Suprapubic skin (tissue), 3 donors: ENCODE data around the gene GAL3ST1.

Source experiments
- EP300 ChIP-seq: sonication (generic); formaldehyde crosslinking; IDR thresholded peaks from one replicate; pipeline ENCODE4 v1.6.1; 2017; ENCODE audit warnings: antibody characterized with exemption
- POLR2A ChIP-seq, 2 donors: fragments of 450-650 bp; IDR thresholded peaks; one replicate each; pipeline ENCODE4 v1.6.1; 2017; ENCODE audit warnings: antibody characterized with exemption in 2 of 2, mild to moderate bottlenecking in 2 of 2, moderate library complexity in 2 of 2
- TF ChIP-seq, protein P1 (sequence below), 2 donors: fragments of 200-600 bp in 1 of 2; fragments of 450-650 bp in 1 of 2; sonication (generic) in 1 of 2; IDR thresholded peaks; one replicate each; pipeline ENCODE4 v1.5.1; 2016 to 2019; ENCODE audit warnings: antibody characterized with exemption in 2 of 2, mild to moderate bottlenecking in 1 of 2, moderate library complexity in 1 of 2

DNA sequence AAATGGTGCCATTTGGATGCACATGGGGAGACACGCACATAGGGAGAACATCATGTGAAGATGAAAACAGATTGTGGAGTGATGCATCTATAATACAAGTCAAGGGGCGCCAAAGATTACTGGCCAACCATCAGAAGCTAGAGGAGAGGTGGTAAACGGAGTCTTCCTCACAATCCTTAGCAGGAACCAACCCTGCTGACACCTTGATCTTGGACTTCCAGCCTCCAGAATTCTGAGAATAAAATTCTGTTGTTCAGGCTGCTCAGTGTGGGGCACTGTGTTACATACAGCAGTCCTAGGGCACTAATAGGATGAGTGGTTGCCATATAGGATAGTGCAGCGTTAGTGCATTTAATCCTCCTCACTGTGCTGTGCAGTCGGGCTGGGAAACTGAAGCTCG, 61.0 kb downstream of the GAL3ST1 start:
- TF ChIP-seq, protein P1, sequence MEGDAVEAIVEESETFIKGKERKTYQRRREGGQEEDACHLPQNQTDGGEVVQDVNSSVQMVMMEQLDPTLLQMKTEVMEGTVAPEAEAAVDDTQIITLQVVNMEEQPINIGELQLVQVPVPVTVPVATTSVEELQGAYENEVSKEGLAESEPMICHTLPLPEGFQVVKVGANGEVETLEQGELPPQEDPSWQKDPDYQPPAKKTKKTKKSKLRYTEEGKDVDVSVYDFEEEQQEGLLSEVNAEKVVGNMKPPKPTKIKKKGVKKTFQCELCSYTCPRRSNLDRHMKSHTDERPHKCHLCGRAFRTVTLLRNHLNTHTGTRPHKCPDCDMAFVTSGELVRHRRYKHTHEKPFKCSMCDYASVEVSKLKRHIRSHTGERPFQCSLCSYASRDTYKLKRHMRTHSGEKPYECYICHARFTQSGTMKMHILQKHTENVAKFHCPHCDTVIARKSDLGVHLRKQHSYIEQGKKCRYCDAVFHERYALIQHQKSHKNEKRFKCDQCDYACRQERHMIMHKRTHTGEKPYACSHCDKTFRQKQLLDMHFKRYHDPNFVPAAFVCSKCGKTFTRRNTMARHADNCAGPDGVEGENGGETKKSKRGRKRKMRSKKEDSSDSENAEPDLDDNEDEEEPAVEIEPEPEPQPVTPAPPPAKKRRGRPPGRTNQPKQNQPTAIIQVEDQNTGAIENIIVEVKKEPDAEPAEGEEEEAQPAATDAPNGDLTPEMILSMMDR (IDR thresholded peaks at IDR 0.05): no peak
- TF ChIP-seq EP300: no peak
- TF ChIP-seq POLR2A (IDR thresholded peaks at IDR 0.05): no peak
